OCI-LY7 (cell line): ENCODE measurements around the gene GJB3. TPM values are rescaled to one million over a fixed set of nuclear protein-coding genes. Genes with fewer than 3 reads are reported as not detected.
"Not testable (repeated sequence)": the region's sequence is repeated elsewhere in the genome, so short reads cannot be mapped to it uniquely, and the experiment has no call there.

Experiments used
- BruUV-seq: library from RNA; stranded (reverse); fragments of 400-500 nt; replicated peaks from 2 replicates; lab custom pipeline; 2021; lab: Mats Ljungman, UMichigan
- CTCF ChIA-PET: fragments of 300-600 bp; sonication (Branson Sonifier 250); formaldehyde crosslinking; loops from one replicate; lab custom pipeline; 2022; ENCODE audit warnings: antibody characterized with exemption; ENCODE audit not compliant: unreplicated experiment; lab: Charles Lee
- POLR2A ChIA-PET: fragments of 300-600 bp; sonication (Branson Sonifier 250); formaldehyde crosslinking; loops from one replicate; lab custom pipeline; 2022; ENCODE audit warnings: antibody characterized with exemption; lab: Charles Lee
- DNase-seq: peaks from one replicate; pipeline ENCODE4 v3.0.0-alpha.2; 2015; ENCODE audit warnings: low spot score
- H2AFZ ChIP-seq: fragments of 200-600 bp; sonication (generic), shearing (Covaris generic); 2 replicates; pipeline ENCODE4 v1.6.1; 2014; ENCODE audit warnings: mild to moderate bottlenecking, antibody characterized with exemption, low read length, moderate library complexity
- H3K27ac ChIP-seq: fragments of 200-600 bp; sonication (generic); 2 replicates; pipeline ENCODE4 v1.5.1; 2014; ENCODE audit warnings: mixed run types, low read depth, mild to moderate bottlenecking, moderate library complexity, low read length, inconsistent platforms; ENCODE audit not compliant: poor library complexity, severe bottlenecking
- H3K36me3 ChIP-seq: fragments of 200-600 bp; sonication (generic); 2 replicates; pipeline ENCODE4 v1.6.1; 2014; ENCODE audit warnings: mild to moderate bottlenecking, antibody characterized with exemption, low read length, moderate library complexity, mixed read lengths; ENCODE audit not compliant: insufficient read depth
- H3K4me1 ChIP-seq: fragments of 200-600 bp; sonication (generic); 2 replicates; pipeline ENCODE4 v1.5.1; 2014; ENCODE audit warnings: mild to moderate bottlenecking, low read length; ENCODE audit not compliant: insufficient read depth, poor library complexity, severe bottlenecking
- H3K4me2 ChIP-seq: fragments of 200-600 bp; sonication (generic); 2 replicates; pipeline ENCODE4 v1.6.1; 2014; ENCODE audit warnings: mild to moderate bottlenecking, low read length
- H3K4me3 ChIP-seq: fragments of 200-600 bp; sonication (generic); 2 replicates; pipeline ENCODE4 v1.5.1; 2014; ENCODE audit warnings: mild to moderate bottlenecking, low read depth, low read length; ENCODE audit not compliant: poor library complexity, severe bottlenecking
- H3K79me2 ChIP-seq: fragments of 200-600 bp; sonication (generic); 2 replicates; pipeline ENCODE4 v1.6.1; 2016; ENCODE audit warnings: low read depth, mild to moderate bottlenecking, low read length, moderate library complexity, mixed read lengths; ENCODE audit not compliant: insufficient read depth
- H3K9me2 ChIP-seq: fragments of 200-600 bp; sonication (generic); 2 replicates; pipeline ENCODE4 v1.6.1; 2016; ENCODE audit warnings: mild to moderate bottlenecking, low read length, mixed read lengths; ENCODE audit not compliant: insufficient read depth
- H3K9me3 ChIP-seq: fragments of 200-600 bp; sonication (generic); 2 replicates; pipeline ENCODE4 v1.6.1; 2014; ENCODE audit warnings: mild to moderate bottlenecking, mixed run types, low read length, mixed read lengths
- H4K20me1 ChIP-seq: fragments of 200-600 bp; sonication (generic); 2 replicates; pipeline ENCODE4 v1.6.1; 2014; ENCODE audit warnings: mild to moderate bottlenecking, antibody characterized with exemption, low read length, moderate library complexity, mixed read lengths; ENCODE audit not compliant: insufficient read depth
- EZH2phosphoT487 ChIP-seq: fragments of 200-600 bp; sonication (generic); IDR thresholded peaks from 2 replicates; pipeline ENCODE4 v1.6.1; 2018; ENCODE audit warnings: low read depth, borderline replicate concordance, mild to moderate bottlenecking, mixed run types, antibody characterized with exemption, low read length, moderate library complexity, mixed read lengths
- intact Hi-C: fragments of 100-400 bp; cut with micrococcal nuclease; formaldehyde crosslinking; loops from one replicate; pipeline ENCODE4 v1.10.0; 2022; ENCODE audit not compliant: unreplicated experiment
- total RNA-seq, 2 experiments: library from RNA; depleted of rRNA in 1 of 2; stranded (reverse); fragments of >200 nt in 1 of 2; shearing (Covaris generic) in 1 of 2; gene quantifications; 2 replicates each; pipeline ENCODE4 v1.2.3, GENCODE V29; 2014 to 2022
- TF ChIP-seq, protein P1 (sequence below): fragments of 200-600 bp; sonication (generic); conservative IDR thresholded peaks from 2 replicates; pipeline ENCODE4 v1.5.1; 2014; ENCODE audit warnings: mild to moderate bottlenecking, antibody characterized with exemption, low read length, moderate library complexity, mixed read lengths

Gene GJB3
- total RNA-seq, 2 experiments from 2014 or later, result not detected

GRCh38 chr1:34768856-34769255 is 12.2 kb upstream of the GJB3 start:
- H3K4me2 ChIP-seq, result no peak overlapping the region
- POLR2A ChIA-PET, result no interaction called here
- TF ChIP-seq, protein P1, sequence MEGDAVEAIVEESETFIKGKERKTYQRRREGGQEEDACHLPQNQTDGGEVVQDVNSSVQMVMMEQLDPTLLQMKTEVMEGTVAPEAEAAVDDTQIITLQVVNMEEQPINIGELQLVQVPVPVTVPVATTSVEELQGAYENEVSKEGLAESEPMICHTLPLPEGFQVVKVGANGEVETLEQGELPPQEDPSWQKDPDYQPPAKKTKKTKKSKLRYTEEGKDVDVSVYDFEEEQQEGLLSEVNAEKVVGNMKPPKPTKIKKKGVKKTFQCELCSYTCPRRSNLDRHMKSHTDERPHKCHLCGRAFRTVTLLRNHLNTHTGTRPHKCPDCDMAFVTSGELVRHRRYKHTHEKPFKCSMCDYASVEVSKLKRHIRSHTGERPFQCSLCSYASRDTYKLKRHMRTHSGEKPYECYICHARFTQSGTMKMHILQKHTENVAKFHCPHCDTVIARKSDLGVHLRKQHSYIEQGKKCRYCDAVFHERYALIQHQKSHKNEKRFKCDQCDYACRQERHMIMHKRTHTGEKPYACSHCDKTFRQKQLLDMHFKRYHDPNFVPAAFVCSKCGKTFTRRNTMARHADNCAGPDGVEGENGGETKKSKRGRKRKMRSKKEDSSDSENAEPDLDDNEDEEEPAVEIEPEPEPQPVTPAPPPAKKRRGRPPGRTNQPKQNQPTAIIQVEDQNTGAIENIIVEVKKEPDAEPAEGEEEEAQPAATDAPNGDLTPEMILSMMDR, result no peak
- TF ChIP-seq EZH2phosphoT487, result no peak
- H3K4me1 ChIP-seq, result no peaks in the 10 kb centered on the region
- no peaks in the 10 kb centered on the region for H3K9me3 ChIP-seq
- H3K9me2 ChIP-seq, result no peaks in the 10 kb centered on the region
- CTCF ChIA-PET, result no interaction called here
- no peak for DNase-seq
- H3K79me2 ChIP-seq, result no peaks in the 10 kb centered on the region
- H3K4me3 ChIP-seq, result no peak overlapping the region
- no peak overlapping the region for H2AFZ ChIP-seq
- H3K27ac ChIP-seq, result no peak overlapping the region
- intact Hi-C loops, result no loop called here
- no peaks in the 10 kb centered on the region for H3K36me3 ChIP-seq
- H4K20me1 ChIP-seq, result no peaks in the 10 kb centered on the region
- no TSS peak for BruUV-seq

GRCh38 chr1:34770891-34771504 is 10.0 kb upstream of the GJB3 start:
- no peaks in the 10 kb centered on the region for H3K9me3 ChIP-seq
- DNase-seq, result no peak
- no peaks in the 10 kb centered on the region for H3K79me2 ChIP-seq
- no peaks in the 10 kb centered on the region for H3K36me3 ChIP-seq
- H3K4me1 ChIP-seq, result no peaks in the 10 kb centered on the region
- no peak overlapping the region for H3K4me2 ChIP-seq
- ChIA-PET POLR2A (no interaction called here), CTCF (no interaction called here)
- no peaks in the 10 kb centered on the region for H4K20me1 ChIP-seq
- no peak overlapping the region for H3K27ac ChIP-seq
- no peaks in the 10 kb centered on the region for H3K9me2 ChIP-seq
- H3K4me3 ChIP-seq, result no peak overlapping the region
- BruUV-seq, result no TSS peak
- TF ChIP-seq EZH2phosphoT487, result no peak
- TF ChIP-seq, protein P1, result no peak
- H2AFZ ChIP-seq, result no peak overlapping the region
- intact Hi-C loops, result no loop called here

DNA sequence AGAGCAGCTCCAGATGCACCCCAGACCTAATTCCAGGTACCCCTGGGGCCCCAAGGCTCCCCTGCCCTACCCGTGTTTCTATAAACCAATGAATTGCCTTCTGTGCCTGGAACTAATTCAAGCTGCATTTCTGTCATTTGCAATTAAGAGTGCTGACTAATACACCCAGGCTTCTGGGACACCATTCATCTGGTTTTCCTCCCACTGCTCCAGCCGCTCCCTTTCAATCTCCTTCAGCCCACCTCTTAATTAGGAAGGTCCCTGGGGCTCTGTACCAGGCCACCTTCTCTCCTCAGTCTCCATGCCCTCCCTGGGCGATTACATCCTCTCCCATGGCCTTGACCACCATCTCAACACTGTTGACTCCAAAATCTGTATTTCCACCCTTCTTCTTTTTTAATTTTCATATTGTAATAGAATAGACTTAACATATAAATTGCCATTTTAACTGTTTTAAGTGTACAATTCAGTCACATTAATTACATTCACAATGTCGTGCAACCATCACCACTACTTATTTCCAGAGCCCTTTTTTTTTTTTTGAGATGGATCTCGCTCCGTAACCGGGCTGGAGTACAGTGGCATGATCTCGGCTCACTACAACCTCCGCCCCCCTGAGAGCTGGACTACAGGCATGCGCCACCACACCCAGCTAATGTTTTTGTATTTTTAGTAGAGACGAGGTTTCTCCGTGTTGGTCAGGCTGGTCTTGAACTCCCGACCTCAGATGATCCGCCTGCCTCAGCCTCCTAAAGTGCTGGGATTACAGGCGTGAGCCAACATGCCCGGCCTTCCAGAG is 9.2 kb upstream of the GJB3 start:
- ChIA-PET CTCF (no interaction called here), POLR2A (no interaction called here)
- Histone ChIP-seq H3K9me2 (no peaks in the 10 kb centered on the region), H2AFZ (no peak overlapping the region), H4K20me1 (no peaks in the 10 kb centered on the region), H3K27ac (no peak overlapping the region), H3K79me2 (no peaks in the 10 kb centered on the region), H3K4me2 (no peak overlapping the region), H3K4me1 (no peaks in the 10 kb centered on the region), H3K4me3 (no peak overlapping the region), H3K36me3 (no peaks in the 10 kb centered on the region), H3K9me3 (no peaks in the 10 kb centered on the region)
- intact Hi-C loops, result no loop called here
- no TSS peak for BruUV-seq
- TF ChIP-seq, protein P1, result no peak
- TF ChIP-seq EZH2phosphoT487, result no peak
- DNase-seq, result no peak

GRCh38 chr1:34773114-34773513 is 7.9 kb upstream of the GJB3 start:
- H3K4me1 ChIP-seq, CTCF ChIA-PET, DNase-seq, H3K9me2 ChIP-seq, H3K36me3 ChIP-seq, H4K20me1 ChIP-seq, H3K79me2 ChIP-seq, intact Hi-C loops, BruUV-seq, H3K4me2 ChIP-seq, H3K27ac ChIP-seq, H3K9me3 ChIP-seq, H2AFZ ChIP-seq, H3K4me3 ChIP-seq: not testable (repeated sequence)
- POLR2A ChIA-PET, result interaction anchor here (1.1 kb wide), 1 partner anchor 79 kb away, joined by 3 read pairs; no protein-coding TSS in a partner anchor
